Measurements from ENCODE around the gene TAMALIN. TPM values are rescaled to one million over a fixed set of nuclear protein-coding genes. Genes with fewer than 3 reads are reported as not detected.

TAMALIN gene
- total RNA-seq, 1 donor from 2014 or later, result 2.6 TPM

Other genes starting within 250 kb of the TAMALIN start
- 0.48 TPM for gene FIGNL2, start 158.2 kb upstream of the TAMALIN start, total RNA-seq (ENCODE audit: insufficient read depth, low replicate concordance)
- gene ANKRD33, start 118.8 kb upstream of the TAMALIN start, total RNA-seq (ENCODE audit: insufficient read depth, low replicate concordance), result 2.9 TPM
- gene ACVRL1, start 99.4 kb upstream of the TAMALIN start, total RNA-seq (ENCODE audit: insufficient read depth, low replicate concordance), result 37.6 TPM
- gene ACVR1B, start 55.2 kb upstream of the TAMALIN start, total RNA-seq (ENCODE audit: insufficient read depth, low replicate concordance), result 34.9 TPM
- gene NR4A1, start 44.5 kb downstream of the TAMALIN start, total RNA-seq (ENCODE audit: insufficient read depth, low replicate concordance), result 26.5 TPM
- 22.6 TPM for gene ATG101, start 63.0 kb downstream of the TAMALIN start, total RNA-seq (ENCODE audit: insufficient read depth, low replicate concordance)
- gene SMIM41, start 72.8 kb downstream of the TAMALIN start, total RNA-seq (ENCODE audit: insufficient read depth, low replicate concordance), result not detected
- gene KRT80, start 185.1 kb downstream of the TAMALIN start, total RNA-seq (ENCODE audit: insufficient read depth, low replicate concordance), result not detected
- gene KRT7, start 226.3 kb downstream of the TAMALIN start, total RNA-seq (ENCODE audit: insufficient read depth, low replicate concordance), result 7.7 TPM

Data from umbilical cord (tissue), 1 donor.